ENCODE data around the gene NUDT9.

- TF ChIP-seq CTCF (IDR thresholded peaks at IDR 0.05; ENCODE audit: low read depth, low read length, poor library complexity, severe bottlenecking) (no peak), EZH2phosphoT487 (IDR thresholded peaks at IDR 0.05; ENCODE audit: borderline replicate concordance, low read length) (no peak)
Observed at GRCh38 chr4:87493115-87493514, 70.7 kb downstream of the NUDT9 start.
